ENCODE measurements around the gene MAGEB5.

Gene MAGEB5

DNA sequence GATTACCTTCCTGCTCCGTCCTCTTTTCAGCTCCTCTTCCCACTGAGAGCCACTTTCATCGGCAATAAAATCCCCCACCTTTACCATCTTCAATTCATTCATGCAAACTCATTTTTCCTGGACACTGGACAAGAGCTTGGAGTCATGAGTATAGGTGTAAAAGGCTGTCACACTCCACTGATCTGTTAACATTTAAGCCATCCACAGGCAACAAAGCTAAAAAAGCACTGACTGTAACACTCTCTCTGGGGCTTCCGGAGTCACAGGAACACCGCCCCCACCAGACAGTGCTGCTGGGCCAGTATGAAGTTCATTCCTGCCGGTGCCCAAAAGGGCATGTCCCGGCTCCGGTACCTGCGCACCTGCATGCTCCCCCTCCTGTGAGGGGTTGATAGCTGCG, 38.5 kb downstream of the MAGEB5 start:
- TF ChIP-seq, protein P1, sequence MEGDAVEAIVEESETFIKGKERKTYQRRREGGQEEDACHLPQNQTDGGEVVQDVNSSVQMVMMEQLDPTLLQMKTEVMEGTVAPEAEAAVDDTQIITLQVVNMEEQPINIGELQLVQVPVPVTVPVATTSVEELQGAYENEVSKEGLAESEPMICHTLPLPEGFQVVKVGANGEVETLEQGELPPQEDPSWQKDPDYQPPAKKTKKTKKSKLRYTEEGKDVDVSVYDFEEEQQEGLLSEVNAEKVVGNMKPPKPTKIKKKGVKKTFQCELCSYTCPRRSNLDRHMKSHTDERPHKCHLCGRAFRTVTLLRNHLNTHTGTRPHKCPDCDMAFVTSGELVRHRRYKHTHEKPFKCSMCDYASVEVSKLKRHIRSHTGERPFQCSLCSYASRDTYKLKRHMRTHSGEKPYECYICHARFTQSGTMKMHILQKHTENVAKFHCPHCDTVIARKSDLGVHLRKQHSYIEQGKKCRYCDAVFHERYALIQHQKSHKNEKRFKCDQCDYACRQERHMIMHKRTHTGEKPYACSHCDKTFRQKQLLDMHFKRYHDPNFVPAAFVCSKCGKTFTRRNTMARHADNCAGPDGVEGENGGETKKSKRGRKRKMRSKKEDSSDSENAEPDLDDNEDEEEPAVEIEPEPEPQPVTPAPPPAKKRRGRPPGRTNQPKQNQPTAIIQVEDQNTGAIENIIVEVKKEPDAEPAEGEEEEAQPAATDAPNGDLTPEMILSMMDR (conservative IDR thresholded peaks at IDR 0.05), result no peak
- no peak overlapping the region for H3K27ac ChIP-seq

DNA sequence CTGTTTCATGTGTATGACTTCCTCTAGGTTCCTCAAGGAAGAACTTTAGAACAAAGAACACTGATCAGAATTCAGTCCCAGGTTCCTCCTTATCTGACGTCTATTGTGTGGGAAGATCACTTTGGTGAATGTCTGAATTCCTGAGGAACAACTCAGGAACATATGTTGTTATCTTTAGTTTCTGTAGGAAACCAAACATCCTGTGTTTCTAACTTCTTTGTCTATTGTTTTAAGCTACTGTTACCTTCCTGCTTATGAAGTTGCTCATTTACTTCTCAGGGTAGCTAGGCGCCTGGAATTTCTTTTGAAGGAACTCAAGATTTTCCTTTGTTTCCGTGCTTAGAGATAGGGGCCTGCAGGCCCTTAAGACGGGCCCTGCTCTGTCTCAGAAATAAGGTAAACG, 46.2 kb downstream of the MAGEB5 start:
- no peak overlapping the region for H3K27ac ChIP-seq
- TF ChIP-seq, protein P1 (conservative IDR thresholded peaks at IDR 0.05), result no peak

Data from VCaP (cell line).